Natural killer cell (primary cell): Measurements from ENCODE around the gene DIAPH2. TPM values are rescaled to one million over a fixed set of nuclear protein-coding genes. Genes with fewer than 3 reads are reported as not detected.
"Not testable (repeated sequence)": the region's sequence is repeated elsewhere in the genome, so short reads cannot be mapped to it uniquely, and the experiment has no call there.

Source experiments
- ATAC-seq, 3 donors: fragments of 150-1000 bp in 2 of 3; fragments of 200-7000 bp in 1 of 3; cut with Tn5 transposase; 1 replicate in 1 of 3; 2 replicates in 2 of 3; pipeline ENCODE4 v1.10.0; 2021; ENCODE audit warnings: mild to moderate bottlenecking in 2 of 3, moderate library complexity in 2 of 3
- DNase-seq, 2 donors: peaks; one replicate each; pipeline versions ENCODE4 v3.0.0 to v3.0.0-alpha.2; 2013 to 2021; ENCODE audit warnings: mixed read lengths in 1 of 2
- H3K27ac ChIP-seq: one replicate; pipeline ENCODE4 v1.5.1; 2013; ENCODE audit warnings: mild to moderate bottlenecking, low read length
- H3K27me3 ChIP-seq: one replicate; pipeline ENCODE4 v1.6.1; 2013; ENCODE audit warnings: low read length; ENCODE audit not compliant: control insufficient read depth, insufficient read depth
- H3K36me3 ChIP-seq: one replicate; pipeline ENCODE4 v1.6.1; 2013; ENCODE audit warnings: low read length; ENCODE audit not compliant: control insufficient read depth, insufficient read depth
- H3K4me1 ChIP-seq: one replicate; pipeline ENCODE4 v1.6.1; 2013; ENCODE audit warnings: low read length; ENCODE audit not compliant: control insufficient read depth, insufficient read depth
- H3K4me3 ChIP-seq: one replicate; pipeline ENCODE4 v1.5.1; 2013; ENCODE audit warnings: low read length
- H3K9me3 ChIP-seq: one replicate; pipeline ENCODE4 v1.6.1; 2013; ENCODE audit warnings: low read length; ENCODE audit not compliant: control insufficient read depth, insufficient read depth
- H3K27ac Mint-ChIP-seq, 2 donors: one replicate each; pipeline ENCODE4 v1.8.0; 2022; ENCODE audit warnings: mild to moderate bottlenecking in 2 of 2, mixed read lengths in 2 of 2, moderate library complexity in 1 of 2
- H3K27me3 Mint-ChIP-seq, 2 donors: one replicate each; pipeline ENCODE4 v1.8.0; 2022; ENCODE audit warnings: low read depth in 2 of 2, mixed read lengths in 2 of 2
- H3K36me3 Mint-ChIP-seq: one replicate; pipeline ENCODE4 v1.8.0; 2022; ENCODE audit warnings: mixed read lengths
- H3K4me1 Mint-ChIP-seq, 2 donors: one replicate each; pipeline ENCODE4 v1.8.0; 2022; ENCODE audit warnings: mixed read lengths in 2 of 2
- H3K4me3 Mint-ChIP-seq: one replicate; pipeline ENCODE4 v1.8.0; 2022; ENCODE audit warnings: mild to moderate bottlenecking, moderate library complexity, mixed read lengths
- H3K9me3 Mint-ChIP-seq, 2 donors: one replicate each; pipeline ENCODE4 v1.8.0; 2022; ENCODE audit warnings: mixed read lengths in 2 of 2
- WGBS: methylation state at CpG from one replicate; pipeline ENCODE4 v1.1.7; 2013; ENCODE audit warnings: missing lambda C conversion rate; ENCODE audit not compliant: insufficient coverage; 5-methylcytosine and 5-hydroxymethylcytosine counted together
- intact Hi-C: fragments of 100-400 bp; cut with micrococcal nuclease; formaldehyde crosslinking; loops from one replicate; pipeline ENCODE4 v1.14.2; 2022
- total RNA-seq, 4 donors: library from RNA; stranded (reverse); fragments of 120-200 nt in 1 of 4; gene quantifications; one replicate each; pipeline versions ENCODE4 v1.2.3 to v1.2.4, GENCODE V29; 2013 to 2022
- TF ChIP-seq, protein P1 (sequence below): fragments of 200-600 bp; IDR thresholded peaks from one replicate; pipeline ENCODE4 v1.8.0; 2022; ENCODE audit warnings: antibody characterized with exemption

Gene DIAPH2
- total RNA-seq, 3 donors from 2014 or later (not counting 1 experiment from before 2014, with no cell fraction given) = 17.0 to 18.2 (median 17.0) TPM

DNA sequence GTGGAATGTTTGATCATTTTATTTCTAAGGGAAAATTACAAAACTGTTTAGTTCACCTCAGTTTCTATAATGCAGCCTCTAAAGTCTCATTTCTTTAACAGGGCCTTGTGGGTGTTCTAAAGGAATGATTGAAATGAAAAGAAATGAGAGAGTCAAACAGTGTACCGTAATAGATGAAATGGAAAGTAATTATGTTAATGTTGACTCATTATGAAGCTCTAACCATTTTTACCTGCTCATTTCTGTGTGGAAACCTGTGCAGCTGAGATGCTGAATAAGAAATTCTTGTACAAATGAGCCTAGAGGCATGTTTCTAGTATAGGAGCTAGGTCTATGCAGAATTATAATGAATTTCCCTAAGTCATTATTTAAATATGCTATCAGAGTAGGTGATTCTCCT, 153.9 kb downstream of the DIAPH2 start:
- Histone ChIP-seq H3K4me1 (no peaks in the 10 kb centered on the region), H3K4me3 (no peak overlapping the region), H3K36me3 (no peaks in the 10 kb centered on the region), H3K9me3 (no peaks in the 10 kb centered on the region), H3K27me3 (no peaks in the 10 kb centered on the region), H3K27ac (no peak overlapping the region)
- no peak overlapping the region for H3K27ac Mint-ChIP-seq
- H3K27me3 Mint-ChIP-seq = no peaks in the 10 kb centered on the region
- intact Hi-C loops = no loop called here
- H3K4me3 Mint-ChIP-seq = no peak overlapping the region
- DNase-seq (no peak), ATAC-seq (no peak)
- H3K36me3 Mint-ChIP-seq = no peaks in the 10 kb centered on the region
- peaks cover 0 to 5% of the 10 kb centered on the region in 2 donors for H3K4me1 Mint-ChIP-seq
- TF ChIP-seq, protein P1, sequence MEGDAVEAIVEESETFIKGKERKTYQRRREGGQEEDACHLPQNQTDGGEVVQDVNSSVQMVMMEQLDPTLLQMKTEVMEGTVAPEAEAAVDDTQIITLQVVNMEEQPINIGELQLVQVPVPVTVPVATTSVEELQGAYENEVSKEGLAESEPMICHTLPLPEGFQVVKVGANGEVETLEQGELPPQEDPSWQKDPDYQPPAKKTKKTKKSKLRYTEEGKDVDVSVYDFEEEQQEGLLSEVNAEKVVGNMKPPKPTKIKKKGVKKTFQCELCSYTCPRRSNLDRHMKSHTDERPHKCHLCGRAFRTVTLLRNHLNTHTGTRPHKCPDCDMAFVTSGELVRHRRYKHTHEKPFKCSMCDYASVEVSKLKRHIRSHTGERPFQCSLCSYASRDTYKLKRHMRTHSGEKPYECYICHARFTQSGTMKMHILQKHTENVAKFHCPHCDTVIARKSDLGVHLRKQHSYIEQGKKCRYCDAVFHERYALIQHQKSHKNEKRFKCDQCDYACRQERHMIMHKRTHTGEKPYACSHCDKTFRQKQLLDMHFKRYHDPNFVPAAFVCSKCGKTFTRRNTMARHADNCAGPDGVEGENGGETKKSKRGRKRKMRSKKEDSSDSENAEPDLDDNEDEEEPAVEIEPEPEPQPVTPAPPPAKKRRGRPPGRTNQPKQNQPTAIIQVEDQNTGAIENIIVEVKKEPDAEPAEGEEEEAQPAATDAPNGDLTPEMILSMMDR = no peak
- no CpG with 5 or more reads among the region's 1 CpG for WGBS
- no peaks in the 10 kb centered on the region for H3K9me3 Mint-ChIP-seq

DNA sequence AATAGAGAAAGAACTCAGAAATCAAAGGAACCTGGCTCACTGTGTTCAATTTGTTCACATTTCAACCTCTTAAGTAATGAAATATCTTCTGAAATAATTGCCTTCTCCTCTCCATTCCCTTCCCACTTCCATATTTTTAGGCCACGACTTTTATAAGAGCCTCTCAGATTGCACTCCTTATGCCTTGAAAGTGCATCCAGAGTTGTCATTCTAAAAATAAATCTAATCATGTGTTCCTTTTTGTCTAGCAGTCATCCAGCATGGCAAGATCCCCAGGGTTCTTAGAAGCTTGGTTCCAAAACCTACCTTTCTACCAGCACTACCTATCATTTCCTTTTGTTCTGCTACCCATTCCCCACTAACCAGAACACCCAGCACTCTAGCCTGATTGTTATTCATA, 156.7 kb downstream of the DIAPH2 start:
- H3K4me1 ChIP-seq = no peaks in the 10 kb centered on the region
- H3K27me3 ChIP-seq = no peaks in the 10 kb centered on the region
- no peak overlapping the region for H3K27ac ChIP-seq
- no peak for DNase-seq
- no peak for ATAC-seq
- no peaks in the 10 kb centered on the region for H3K36me3 Mint-ChIP-seq
- 89% methylated on average over 1 of the region's 1 CpG for WGBS
- TF ChIP-seq, protein P1 = no peak
- H3K36me3 ChIP-seq = no peaks in the 10 kb centered on the region
- intact Hi-C loops = no loop called here
- H3K4me3 ChIP-seq = no peak overlapping the region
- H3K9me3 Mint-ChIP-seq = no peaks in the 10 kb centered on the region
- H3K9me3 ChIP-seq = no peaks in the 10 kb centered on the region
- H3K4me3 Mint-ChIP-seq = no peak overlapping the region
- H3K4me1 Mint-ChIP-seq = peaks cover 0 to 5% of the 10 kb centered on the region in 2 donors
- no peaks in the 10 kb centered on the region for H3K27me3 Mint-ChIP-seq
- H3K27ac Mint-ChIP-seq = no peak overlapping the region

DNA sequence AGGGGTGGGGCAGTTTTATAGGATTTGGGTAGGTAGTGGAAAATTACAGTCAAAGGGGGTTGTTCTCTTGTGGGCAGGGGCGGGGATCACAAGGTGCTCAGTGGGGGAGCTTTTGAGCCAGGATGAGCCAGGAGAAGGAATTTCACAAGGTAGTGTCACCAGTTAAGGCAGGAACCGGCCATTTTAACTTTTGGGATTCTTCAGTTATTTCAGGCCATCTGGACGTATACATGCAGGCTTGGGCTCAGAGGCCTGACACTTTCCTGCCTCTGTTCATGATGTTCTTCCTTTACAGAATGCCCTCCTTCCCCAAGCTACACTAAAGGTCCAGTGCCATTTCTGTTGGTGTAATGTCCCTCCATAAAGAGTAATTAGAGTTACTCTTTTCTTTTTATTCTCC, 157.2 kb downstream of the DIAPH2 start:
- H3K27me3 Mint-ChIP-seq, H3K27me3 ChIP-seq, H3K9me3 ChIP-seq, H3K4me3 Mint-ChIP-seq, H3K36me3 Mint-ChIP-seq, ATAC-seq, H3K36me3 ChIP-seq, intact Hi-C loops, H3K9me3 Mint-ChIP-seq, H3K27ac Mint-ChIP-seq, DNase-seq, H3K27ac ChIP-seq, H3K4me1 Mint-ChIP-seq, H3K4me3 ChIP-seq, H3K4me1 ChIP-seq: not testable (repeated sequence)
- 92% methylated on average over 3 of the region's 3 CpGs for WGBS

DNA sequence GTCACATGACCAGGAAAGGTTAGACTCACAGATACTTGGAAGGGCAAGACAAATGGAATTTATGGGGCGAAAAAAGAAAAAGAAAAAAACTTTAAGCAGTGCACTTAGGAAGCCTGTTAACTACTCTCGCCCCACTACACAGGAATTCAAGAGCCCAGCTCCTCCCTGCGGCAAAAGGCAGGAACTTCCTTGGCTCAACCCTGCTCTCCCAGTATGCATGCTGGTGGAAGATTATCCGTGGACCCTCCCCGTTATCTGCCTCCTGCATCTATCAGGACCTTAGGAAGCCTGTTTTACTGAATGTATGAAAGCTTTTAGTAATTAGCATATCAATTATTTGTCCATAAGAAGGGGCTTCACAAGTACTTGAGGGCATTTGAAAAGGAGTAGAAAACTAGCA, 158.9 kb downstream of the DIAPH2 start:
- H3K27ac Mint-ChIP-seq = no peak overlapping the region
- no peak overlapping the region for H3K4me3 Mint-ChIP-seq
- DNase-seq (no peak), ATAC-seq (no peak)
- Histone ChIP-seq H3K9me3 (no peaks in the 10 kb centered on the region), H3K27ac (no peak overlapping the region), H3K4me3 (no peak overlapping the region), H3K36me3 (no peaks in the 10 kb centered on the region), H3K4me1 (no peaks in the 10 kb centered on the region), H3K27me3 (no peaks in the 10 kb centered on the region)
- TF ChIP-seq, protein P1 = no peak
- H3K27me3 Mint-ChIP-seq = no peaks in the 10 kb centered on the region
- intact Hi-C loops = no loop called here
- no peaks in the 10 kb centered on the region for H3K9me3 Mint-ChIP-seq
- peaks cover 0 to 5% of the 10 kb centered on the region in 2 donors for H3K4me1 Mint-ChIP-seq
- no peaks in the 10 kb centered on the region for H3K36me3 Mint-ChIP-seq
- 100% methylated on average over 4 of the region's 5 CpGs for WGBS
